ENCODE measurements around the gene CLCN6.

Gene CLCN6

GRCh38 chr1:11880181-11880575 lies 74.2 kb downstream of the CLCN6 start:
- Histone ChIP-seq H3K9me3 (no peaks in the 10 kb centered on the region), H3K36me3 (no peaks in the 10 kb centered on the region), H3K4me3 (ENCODE audit: low read depth, low read length) (no peak overlapping the region), H3K4me1 (peaks cover 18% of the 10 kb centered on the region), H3K27me3 (no peaks in the 10 kb centered on the region)
- DNase-seq: no peak
- TF ChIP-seq CTCF (IDR thresholded peaks at IDR 0.05; ENCODE audit: low read depth, low read length): no peak

GRCh38 chr1:11880911-11881748 lies 75.1 kb downstream of the CLCN6 start:
- Histone ChIP-seq H3K36me3 (no peaks in the 10 kb centered on the region), H3K4me1 (peaks cover 18% of the 10 kb centered on the region), H3K4me3 (ENCODE audit: low read depth, low read length) (no peak overlapping the region), H3K27me3 (no peaks in the 10 kb centered on the region), H3K9me3 (no peaks in the 10 kb centered on the region)
- DNase-seq: peak; percentile 78
- TF ChIP-seq CTCF (IDR thresholded peaks at IDR 0.05; ENCODE audit: low read depth, low read length): no peak

GRCh38 chr1:11881749-11882441 lies 75.9 kb downstream of the CLCN6 start:
- Histone ChIP-seq H3K4me1 (peaks cover 18% of the 10 kb centered on the region), H3K36me3 (no peaks in the 10 kb centered on the region), H3K4me3 (ENCODE audit: low read depth, low read length) (no peak overlapping the region), H3K27me3 (no peaks in the 10 kb centered on the region), H3K9me3 (no peaks in the 10 kb centered on the region)
- no peak for TF ChIP-seq CTCF (IDR thresholded peaks at IDR 0.05; ENCODE audit: low read depth, low read length)
- DNase-seq: no peak

GRCh38 chr1:11882814-11883538 lies 77.0 kb downstream of the CLCN6 start:
- Histone ChIP-seq H3K4me3 (ENCODE audit: low read depth, low read length) (no peak overlapping the region), H3K27me3 (no peaks in the 10 kb centered on the region), H3K4me1 (peaks cover 18% of the 10 kb centered on the region), H3K9me3 (no peaks in the 10 kb centered on the region), H3K36me3 (no peaks in the 10 kb centered on the region)
- DNase-seq: peak; percentile 72
- no peak for TF ChIP-seq CTCF (IDR thresholded peaks at IDR 0.05; ENCODE audit: low read depth, low read length)

GRCh38 chr1:11885916-11886315 lies 79.9 kb downstream of the CLCN6 start:
- H3K4me3 ChIP-seq (ENCODE audit: low read depth, low read length): no peak overlapping the region
- no peak for DNase-seq
- H3K4me1 ChIP-seq: peaks cover 11% of the 10 kb centered on the region
- no peaks in the 10 kb centered on the region for H3K36me3 ChIP-seq
- H3K27me3 ChIP-seq: no peaks in the 10 kb centered on the region
- TF ChIP-seq CTCF (IDR thresholded peaks at IDR 0.05; ENCODE audit: low read depth, low read length): no peak
- H3K9me3 ChIP-seq: no peaks in the 10 kb centered on the region
